Measurements from ENCODE around the gene CD83.

GRCh38 chr6:14121936-14122344 is 4.4 kb downstream of the CD83 start:
- TF ChIP-seq CTCF (IDR thresholded peaks at IDR 0.05) (no peak), EZH2 (IDR thresholded peaks at IDR 0.05; ENCODE audit: borderline replicate concordance, insufficient read depth, low read depth, low read length, poor library complexity, severe bottlenecking) (no peak)

Measured in B cell (primary cell).